ENCODE data around the gene FUCA1. TPM values are rescaled to one million over a fixed set of nuclear protein-coding genes. Genes with fewer than 3 reads are reported as not detected.
"Not testable (repeated sequence)": the region's sequence is repeated elsewhere in the genome, so short reads cannot be mapped to it uniquely, and the experiment has no call there.

FUCA1 gene
- polyA plus RNA-seq (2013, experiment 1 of 2; ENCODE audit: insufficient read length): 4.6 TPM
- polyA plus RNA-seq (2013, experiment 2 of 2; ENCODE audit: insufficient read length): 5.5 TPM

- DNase-seq: peak; percentile 84
Observed at GRCh38 chr1:23867895-23868556, at the start of gene FUCA1. FUCA1 (minus strand) TSS chr1:23868290; CDS start chr1:23868286, 4 bp downstream.

GRCh38 chr1:23916209-23917131, 48.4 kb upstream of the FUCA1 start:
- peak; percentile 54 for DNase-seq

DNA sequence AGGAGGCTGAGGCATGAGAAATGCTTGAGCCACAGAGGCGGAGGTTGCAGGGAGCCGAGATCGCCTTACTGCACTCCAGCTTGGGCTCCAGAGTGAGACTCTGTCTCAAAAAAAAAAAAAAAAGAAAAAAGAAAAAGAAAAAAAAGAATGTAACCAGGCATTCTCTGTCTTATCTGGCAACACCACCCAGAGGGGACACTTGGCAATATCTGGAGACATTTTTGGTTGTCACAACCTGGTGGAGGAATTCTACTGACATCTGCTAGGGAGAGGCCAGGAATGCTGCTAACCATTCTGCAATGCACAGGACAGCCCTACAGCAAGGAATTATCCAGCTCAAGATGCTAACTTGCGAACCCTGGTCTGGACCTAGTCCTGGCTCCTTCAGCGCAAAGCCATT, 47.4 kb upstream of the FUCA1 start:
- no peak for DNase-seq

- no peak for DNase-seq
Observed at GRCh38 chr1:23914921-23915320, 46.8 kb upstream of the FUCA1 start.

DNA sequence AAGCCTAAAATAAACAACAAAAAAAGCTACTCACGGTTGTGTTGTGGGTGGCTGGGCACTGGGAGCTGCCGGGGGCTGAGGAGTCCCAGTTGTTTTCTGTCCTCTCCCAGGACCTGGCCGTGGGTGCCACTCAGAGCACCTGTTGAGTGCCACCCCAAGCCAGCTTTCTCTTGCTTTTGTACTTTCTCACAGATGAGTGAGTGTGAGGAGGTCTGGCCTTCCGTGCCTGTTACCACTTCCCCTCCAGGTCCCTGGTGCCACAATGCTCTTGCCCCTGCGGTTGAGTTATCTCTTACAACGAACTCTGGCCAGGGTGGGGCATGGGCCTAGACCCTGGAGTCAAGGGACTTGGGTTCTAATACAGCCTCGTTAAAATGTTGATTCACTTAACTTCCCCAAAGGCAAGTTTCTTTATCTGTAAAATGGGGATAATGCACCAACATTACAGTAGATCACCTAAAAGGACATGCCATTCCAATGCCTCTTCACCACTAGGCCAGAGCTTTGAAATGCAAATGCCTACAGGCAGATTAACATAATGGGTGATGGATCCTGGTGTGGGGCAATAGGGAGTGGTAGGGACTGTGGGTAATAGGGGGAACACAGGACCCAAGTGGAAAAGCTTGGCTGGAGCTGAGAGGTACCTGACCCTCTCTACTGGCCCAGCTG, 45.3 kb upstream of the FUCA1 start, which contains the start of gene CNR2:
Gene CNR2, minus strand, starts transcription at position 151 of the 669 bp plus-strand sequence. CDS start 37,745 bp downstream, outside the sequence.
- no peak for DNase-seq

GRCh38 chr1:23911921-23912320, 43.8 kb upstream of the FUCA1 start:
- DNase-seq: no peak

GRCh38 chr1:23910553-23911246, 42.6 kb upstream of the FUCA1 start:
- no peak for DNase-seq

DNA sequence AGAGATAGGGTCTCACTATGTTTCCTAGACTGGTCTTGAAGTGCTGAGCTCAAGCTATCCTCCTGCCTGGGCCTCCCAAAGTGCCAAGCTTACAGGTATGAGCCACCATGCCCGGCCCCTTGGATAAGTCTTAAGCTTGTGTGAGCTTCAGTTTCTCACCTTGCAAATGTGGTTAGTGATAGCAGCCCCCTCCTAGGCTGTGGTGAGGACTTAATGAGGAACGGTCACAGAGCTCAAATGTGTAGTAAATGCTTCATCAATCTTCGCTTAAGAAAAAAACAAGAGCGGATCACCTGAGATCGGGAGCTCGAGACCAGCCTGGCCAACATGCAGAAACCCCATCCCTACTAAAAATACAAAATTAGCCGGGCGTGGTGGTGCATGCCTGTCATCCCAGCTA, 42.1 kb upstream of the FUCA1 start:
- DNase-seq: no peak

- DNase-seq: no peak
Observed at GRCh38 chr1:23909412-23909811, 41.3 kb upstream of the FUCA1 start.

DNA sequence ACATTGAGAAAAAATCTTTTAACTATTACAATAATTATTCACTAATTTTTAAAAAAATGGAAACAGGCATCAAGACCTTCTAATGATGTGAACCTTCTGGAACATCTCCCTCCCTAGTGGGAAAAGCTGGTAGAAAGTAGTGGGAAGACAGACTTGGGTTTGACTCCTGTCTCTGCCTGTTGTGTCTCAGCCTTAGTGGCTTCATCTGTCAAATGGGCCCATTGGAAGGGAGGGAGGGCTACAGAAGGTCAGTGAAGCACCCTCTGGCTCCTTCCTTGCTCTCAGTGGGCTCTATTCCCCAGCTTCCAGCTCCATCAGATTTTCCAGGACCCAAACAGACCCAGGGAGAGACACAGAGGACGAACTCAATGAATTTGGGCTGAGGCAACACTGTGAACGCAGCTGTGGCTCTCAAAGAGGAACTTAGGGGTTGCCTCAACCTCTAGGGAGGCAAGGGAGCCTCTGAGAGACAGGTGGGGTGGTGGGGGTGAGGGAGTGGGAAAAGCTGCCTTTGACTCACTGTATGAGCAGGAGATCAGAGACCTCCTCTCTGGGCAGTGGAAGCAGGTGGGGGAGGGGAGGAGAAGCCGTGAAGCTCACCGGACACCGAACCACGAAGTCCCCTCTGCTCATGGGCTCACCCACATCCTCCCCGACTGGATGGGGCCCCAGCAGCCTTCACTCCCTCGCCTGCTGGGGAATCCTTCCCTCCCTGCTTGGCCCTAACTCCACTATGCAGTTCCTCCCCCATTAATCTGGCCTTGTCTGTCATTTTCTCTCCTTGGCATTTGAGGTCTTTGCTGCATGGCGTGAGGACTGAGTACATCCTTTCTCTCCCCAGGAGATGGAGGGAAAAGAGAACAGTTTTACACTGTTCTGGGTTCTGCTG, 40.6 kb upstream of the FUCA1 start:
- DNase-seq: no peak

GRCh38 chr1:23906731-23907130, 38.6 kb upstream of the FUCA1 start:
- DNase-seq: no peak

- DNase-seq: no peak
Observed at GRCh38 chr1:23905461-23906025, 37.5 kb upstream of the FUCA1 start.

DNA sequence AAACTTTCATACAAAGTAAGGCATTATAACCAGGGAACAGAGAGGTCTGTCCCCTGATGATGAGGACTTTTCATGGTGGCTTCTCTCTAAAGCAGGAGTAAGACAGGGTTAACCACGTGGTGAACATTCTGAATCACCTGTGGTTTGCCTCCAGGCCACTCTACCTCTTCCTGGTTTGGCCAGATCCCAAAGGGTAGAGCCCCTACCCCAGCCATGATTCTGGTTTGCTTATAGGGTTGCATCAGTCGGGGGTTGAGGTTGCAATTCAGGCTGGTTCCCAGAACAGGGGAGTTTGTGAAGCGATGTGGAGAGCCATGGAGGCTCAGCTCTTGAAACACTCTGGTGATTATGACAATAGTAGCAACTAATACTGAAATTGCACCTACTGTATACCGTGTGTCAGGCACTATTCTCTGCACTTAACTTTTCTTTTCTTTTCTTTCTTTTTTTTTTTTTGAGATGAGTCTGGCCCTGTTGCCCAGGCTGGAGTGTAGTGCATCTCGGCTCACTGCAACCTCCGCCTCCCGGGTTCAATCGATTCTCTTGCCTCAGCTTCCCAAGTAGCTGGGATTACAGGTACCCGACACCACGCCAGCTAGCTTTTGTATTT, 36.8 kb upstream of the FUCA1 start:
- DNase-seq: no peak

DNA sequence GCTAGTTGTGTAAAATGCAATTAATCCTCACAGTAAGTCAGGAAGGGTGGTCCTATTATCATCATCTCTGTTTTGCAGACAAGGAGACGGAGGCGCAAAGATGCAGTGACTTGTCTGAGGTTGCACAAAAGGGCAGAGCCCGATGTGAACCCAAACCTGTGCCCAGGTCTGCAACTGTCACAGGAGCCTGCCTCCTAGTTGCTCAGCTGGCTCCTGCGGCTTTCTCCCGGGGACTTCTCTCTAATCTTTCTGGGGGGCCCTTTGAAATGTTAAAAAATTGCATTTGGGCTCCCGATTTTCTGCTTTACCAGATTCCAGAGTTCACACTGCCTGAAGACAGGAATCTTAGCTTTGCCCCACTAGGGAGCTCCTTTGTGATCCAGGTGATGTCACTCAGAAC, 35.7 kb upstream of the FUCA1 start:
- DNase-seq: no peak

GRCh38 chr1:23902321-23903278, 34.5 kb upstream of the FUCA1 start:
- DNase-seq: no peak

- not testable (repeated sequence) for DNase-seq
Observed at GRCh38 chr1:23900017-23900416, 31.9 kb upstream of the FUCA1 start.

GRCh38 chr1:23899070-23899469, 31.0 kb upstream of the FUCA1 start:
- DNase-seq: no peak

DNA sequence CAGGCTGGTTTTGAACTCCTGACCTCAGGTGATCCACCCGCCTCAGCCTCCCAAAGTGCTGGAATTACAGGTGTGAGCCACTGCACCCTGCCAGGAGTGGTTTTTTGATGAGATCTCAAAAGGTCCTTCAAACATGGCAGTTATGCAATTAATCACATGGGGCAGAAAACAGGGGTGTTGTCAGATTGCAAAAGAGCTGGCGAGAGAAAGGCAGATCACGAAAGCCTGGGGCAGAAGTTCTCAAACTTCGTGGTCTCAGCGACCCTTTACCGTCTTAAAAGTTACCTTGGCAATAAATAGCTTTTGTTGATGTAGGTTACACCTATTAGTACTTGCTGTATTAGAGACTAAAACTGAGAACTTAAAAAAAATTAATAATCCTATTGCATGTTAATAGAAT, 29.0 kb upstream of the FUCA1 start:
- no peak for DNase-seq

GRCh38 chr1:23896491-23896890, 28.4 kb upstream of the FUCA1 start:
- no peak for DNase-seq

Measured in fibroblast of skin of scalp (primary cell).